ENCODE results near the gene PRSS23.
A peak's percentile ranks its signal among the peaks of the same experiment; 100 is the strongest.
"Not testable (repeated sequence)": the region's sequence is repeated elsewhere in the genome, so short reads cannot be mapped to it uniquely, and the experiment has no call there.

The PRSS23 gene

GRCh38 chr11:86800076-86800959 is at the start of gene PRSS23:
PRSS23 (plus strand) TSS chr11:86800542; CDS start chr11:86807644, 7,102 bp downstream.
- no peaks in the 10 kb centered on the region for H3K36me3 Mint-ChIP-seq
- H3K27ac Mint-ChIP-seq = no peak within 1 kb of the TSS
- peaks cover 7 to 14% of the 10 kb centered on the region in 2 donors for H3K4me1 Mint-ChIP-seq
- no peaks in the 10 kb centered on the region for H3K9me3 Mint-ChIP-seq
- H3K4me3 Mint-ChIP-seq = peak within 1 kb of the TSS; percentile 72 to 78
- no peak for DNase-seq
- peaks cover 38 to 41% of the 10 kb centered on the region in 2 donors for H3K27me3 Mint-ChIP-seq
- ATAC-seq (replicated peaks) = peak; percentile 75 to 76

GRCh38 chr11:86753459-86753858 is 46.9 kb upstream of the PRSS23 start:
- no peak for DNase-seq
- Mint-ChIP-seq H3K4me3 (no peak overlapping the region), H3K36me3 (no peaks in the 10 kb centered on the region), H3K27ac (no peak overlapping the region), H3K27me3 (no peaks in the 10 kb centered on the region), H3K4me1 (no peaks in the 10 kb centered on the region), H3K9me3 (no peaks in the 10 kb centered on the region)
- ATAC-seq (replicated peaks) = no peak

GRCh38 chr11:86755146-86755545 is 45.2 kb upstream of the PRSS23 start:
- Mint-ChIP-seq H3K27ac (no peak overlapping the region), H3K4me3 (no peak overlapping the region), H3K4me1 (no peaks in the 10 kb centered on the region), H3K27me3 (no peaks in the 10 kb centered on the region), H3K9me3 (no peaks in the 10 kb centered on the region), H3K36me3 (no peaks in the 10 kb centered on the region)
- ATAC-seq (replicated peaks) = no peak
- DNase-seq = no peak

- ATAC-seq (replicated peaks) = no peak
- Mint-ChIP-seq H3K27me3 (no peaks in the 10 kb centered on the region), H3K9me3 (no peaks in the 10 kb centered on the region), H3K4me3 (no peak overlapping the region), H3K4me1 (no peaks in the 10 kb centered on the region), H3K27ac (no peak overlapping the region), H3K36me3 (no peaks in the 10 kb centered on the region)
- DNase-seq = no peak
Observed at GRCh38 chr11:86758171-86758570, 42.2 kb upstream of the PRSS23 start.

- DNase-seq (no peak), ATAC-seq (replicated peaks) (no peak)
- H3K9me3 Mint-ChIP-seq = no peaks in the 10 kb centered on the region
- no peak overlapping the region for H3K4me3 Mint-ChIP-seq
- H3K36me3 Mint-ChIP-seq = no peaks in the 10 kb centered on the region
- H3K4me1 Mint-ChIP-seq = no peaks in the 10 kb centered on the region
- H3K27ac Mint-ChIP-seq = no peak overlapping the region
- no peaks in the 10 kb centered on the region for H3K27me3 Mint-ChIP-seq
Observed at GRCh38 chr11:86760577-86760976, 39.8 kb upstream of the PRSS23 start.

GRCh38 chr11:86761978-86762377 is 38.4 kb upstream of the PRSS23 start:
- H3K4me1 Mint-ChIP-seq = no peaks in the 10 kb centered on the region
- H3K9me3 Mint-ChIP-seq = no peaks in the 10 kb centered on the region
- H3K27me3 Mint-ChIP-seq = no peaks in the 10 kb centered on the region
- DNase-seq = no peak
- ATAC-seq (replicated peaks) = no peak
- H3K27ac Mint-ChIP-seq = no peak overlapping the region
- H3K36me3 Mint-ChIP-seq = no peaks in the 10 kb centered on the region
- no peak overlapping the region for H3K4me3 Mint-ChIP-seq

GRCh38 chr11:86765203-86765602 is 35.1 kb upstream of the PRSS23 start:
- H3K4me1 Mint-ChIP-seq = no peaks in the 10 kb centered on the region
- H3K4me3 Mint-ChIP-seq = no peak overlapping the region
- H3K27ac Mint-ChIP-seq = no peak overlapping the region
- no peak for ATAC-seq (replicated peaks)
- H3K27me3 Mint-ChIP-seq = peaks cover 0 to 4% of the 10 kb centered on the region in 2 donors
- H3K36me3 Mint-ChIP-seq = no peaks in the 10 kb centered on the region
- no peak for DNase-seq
- H3K9me3 Mint-ChIP-seq = no peaks in the 10 kb centered on the region

- Mint-ChIP-seq H3K27me3 (peaks cover 0 to 4% of the 10 kb centered on the region in 2 donors), H3K4me3 (no peak overlapping the region), H3K4me1 (no peaks in the 10 kb centered on the region), H3K27ac (no peak overlapping the region), H3K9me3 (no peaks in the 10 kb centered on the region), H3K36me3 (no peaks in the 10 kb centered on the region)
- DNase-seq (no peak), ATAC-seq (replicated peaks) (no peak)
Observed at GRCh38 chr11:86765878-86766277, 34.5 kb upstream of the PRSS23 start.

- Mint-ChIP-seq H3K27ac (no peak overlapping the region), H3K9me3 (no peaks in the 10 kb centered on the region), H3K4me1 (no peaks in the 10 kb centered on the region), H3K27me3 (peaks cover 0 to 4% of the 10 kb centered on the region in 2 donors), H3K36me3 (no peaks in the 10 kb centered on the region), H3K4me3 (no peak overlapping the region)
- DNase-seq = no peak
- ATAC-seq (replicated peaks) = no peak
Observed at GRCh38 chr11:86769219-86769618, 31.1 kb upstream of the PRSS23 start.

- not testable (repeated sequence) for DNase-seq; ATAC-seq (replicated peaks); H3K4me3 Mint-ChIP-seq; H3K27me3 Mint-ChIP-seq; H3K4me1 Mint-ChIP-seq; H3K36me3 Mint-ChIP-seq; H3K9me3 Mint-ChIP-seq; H3K27ac Mint-ChIP-seq
Observed at GRCh38 chr11:86770473-86771027, 29.8 kb upstream of the PRSS23 start.

GRCh38 chr11:86772999-86773398 is 27.3 kb upstream of the PRSS23 start:
- ATAC-seq (replicated peaks) = no peak
- Mint-ChIP-seq H3K27me3 (peaks cover 4 to 11% of the 10 kb centered on the region in 2 donors), H3K9me3 (no peaks in the 10 kb centered on the region), H3K36me3 (no peaks in the 10 kb centered on the region), H3K4me3 (no peak overlapping the region), H3K27ac (no peak overlapping the region), H3K4me1 (no peaks in the 10 kb centered on the region)
- no peak for DNase-seq

- DNase-seq (no peak), ATAC-seq (replicated peaks) (no peak)
- Mint-ChIP-seq H3K27me3 (peaks cover 4 to 11% of the 10 kb centered on the region in 2 donors), H3K4me3 (no peak overlapping the region), H3K27ac (no peak overlapping the region), H3K9me3 (no peaks in the 10 kb centered on the region), H3K4me1 (no peaks in the 10 kb centered on the region), H3K36me3 (no peaks in the 10 kb centered on the region)
Observed at GRCh38 chr11:86773513-86774252, 26.7 kb upstream of the PRSS23 start.

- H3K4me1 Mint-ChIP-seq = no peaks in the 10 kb centered on the region
- H3K9me3 Mint-ChIP-seq = no peaks in the 10 kb centered on the region
- DNase-seq (no peak), ATAC-seq (replicated peaks) (no peak)
- no peaks in the 10 kb centered on the region for H3K36me3 Mint-ChIP-seq
- no peak overlapping the region for H3K27ac Mint-ChIP-seq
- H3K4me3 Mint-ChIP-seq = no peak overlapping the region
- H3K27me3 Mint-ChIP-seq = peaks cover 5 to 11% of the 10 kb centered on the region in 2 donors
Observed at GRCh38 chr11:86774417-86774816, 25.9 kb upstream of the PRSS23 start.

- ATAC-seq (replicated peaks) (no peak), DNase-seq (no peak)
- H3K9me3 Mint-ChIP-seq = no peaks in the 10 kb centered on the region
- H3K4me3 Mint-ChIP-seq = no peak overlapping the region
- no peaks in the 10 kb centered on the region for H3K36me3 Mint-ChIP-seq
- peaks cover 5 to 11% of the 10 kb centered on the region in 2 donors for H3K27me3 Mint-ChIP-seq
- no peak overlapping the region for H3K27ac Mint-ChIP-seq
- H3K4me1 Mint-ChIP-seq = no peaks in the 10 kb centered on the region
Observed at GRCh38 chr11:86775361-86775760, 25.0 kb upstream of the PRSS23 start.

Measured in stimulated activated naive B cell treated with anti-CD40 and anti-IgM and Interleukin-4, amounts not matched to agents 10 μg/mL and 1 μg/mL and 100 μg/mL, for 72 hours (primary cell).